Measurements from ENCODE around the gene PTGIS. TPM values are rescaled to one million over a fixed set of nuclear protein-coding genes. Genes with fewer than 3 reads are reported as not detected.

PTGIS gene
- total RNA-seq, 2 experiments from 2014 or later: 1.5 to 1.6 TPM

DNA sequence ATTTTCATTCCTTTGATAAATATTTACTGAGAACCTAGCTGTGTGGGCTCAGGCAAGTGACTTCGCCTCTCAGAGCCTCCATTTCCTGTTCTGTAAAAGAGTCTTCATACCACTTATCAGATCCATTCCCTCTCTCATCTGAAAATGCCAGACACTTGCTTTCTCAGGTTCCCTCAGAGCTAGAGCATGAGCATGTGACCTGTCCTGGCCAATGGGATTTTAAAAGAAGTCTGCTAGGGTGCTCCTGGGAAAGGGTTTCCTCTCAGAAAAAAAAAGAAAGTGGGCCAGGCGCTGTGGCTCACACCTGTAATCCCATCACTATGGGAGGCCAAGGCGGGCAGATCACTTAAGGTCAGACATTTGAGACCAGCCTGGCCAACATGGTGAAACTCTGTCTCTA is 90.7 kb downstream of the PTGIS start:
- intact Hi-C loops (cut with micrococcal nuclease): no loop called here
- no peak for DNase-seq
- H3K36me3 Mint-ChIP-seq (ENCODE audit: low read depth): no peaks in the 10 kb centered on the region
- ATAC-seq: no peak
- POLR2A ChIA-PET: no interaction called here
- no peak overlapping the region for H3K27ac Mint-ChIP-seq
- TF ChIP-seq, protein P1, sequence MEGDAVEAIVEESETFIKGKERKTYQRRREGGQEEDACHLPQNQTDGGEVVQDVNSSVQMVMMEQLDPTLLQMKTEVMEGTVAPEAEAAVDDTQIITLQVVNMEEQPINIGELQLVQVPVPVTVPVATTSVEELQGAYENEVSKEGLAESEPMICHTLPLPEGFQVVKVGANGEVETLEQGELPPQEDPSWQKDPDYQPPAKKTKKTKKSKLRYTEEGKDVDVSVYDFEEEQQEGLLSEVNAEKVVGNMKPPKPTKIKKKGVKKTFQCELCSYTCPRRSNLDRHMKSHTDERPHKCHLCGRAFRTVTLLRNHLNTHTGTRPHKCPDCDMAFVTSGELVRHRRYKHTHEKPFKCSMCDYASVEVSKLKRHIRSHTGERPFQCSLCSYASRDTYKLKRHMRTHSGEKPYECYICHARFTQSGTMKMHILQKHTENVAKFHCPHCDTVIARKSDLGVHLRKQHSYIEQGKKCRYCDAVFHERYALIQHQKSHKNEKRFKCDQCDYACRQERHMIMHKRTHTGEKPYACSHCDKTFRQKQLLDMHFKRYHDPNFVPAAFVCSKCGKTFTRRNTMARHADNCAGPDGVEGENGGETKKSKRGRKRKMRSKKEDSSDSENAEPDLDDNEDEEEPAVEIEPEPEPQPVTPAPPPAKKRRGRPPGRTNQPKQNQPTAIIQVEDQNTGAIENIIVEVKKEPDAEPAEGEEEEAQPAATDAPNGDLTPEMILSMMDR (IDR thresholded peaks at IDR 0.05): no peak
- no peaks in the 10 kb centered on the region for H3K4me1 Mint-ChIP-seq (ENCODE audit: low read depth)
- H3K4me3 Mint-ChIP-seq: no peak overlapping the region
- CTCF ChIA-PET: interaction anchor here (0.8 to 1.0 kb wide), 2 partner anchors 63 to 93 kb away, joined by 3 read pairs; no protein-coding TSS in a partner anchor
- H3K9me3 Mint-ChIP-seq: no peaks in the 10 kb centered on the region
- H3K27me3 Mint-ChIP-seq: peaks cover 36% of the 10 kb centered on the region

DNA sequence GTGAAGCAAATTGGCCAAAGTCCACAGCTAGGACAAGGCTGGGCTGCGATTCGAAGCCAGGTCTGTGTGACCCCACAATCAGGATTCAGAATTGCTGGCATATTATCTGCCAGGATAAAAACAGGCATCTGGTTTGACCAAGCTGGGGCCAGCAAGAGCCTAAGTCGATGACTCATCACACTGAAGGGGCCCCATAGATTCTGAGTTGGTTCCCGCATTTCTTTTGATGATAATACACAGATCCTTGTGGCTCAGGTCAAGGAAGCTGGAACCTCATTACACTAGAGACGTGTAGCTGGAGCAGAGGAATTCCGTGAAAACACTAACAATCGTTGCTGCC is 92.0 kb downstream of the PTGIS start:
- no peaks in the 10 kb centered on the region for H3K36me3 Mint-ChIP-seq (ENCODE audit: low read depth)
- H3K27me3 Mint-ChIP-seq: peaks cover 27% of the 10 kb centered on the region
- intact Hi-C loops (cut with micrococcal nuclease): no loop called here
- TF ChIP-seq, protein P1 (IDR thresholded peaks at IDR 0.05): no peak
- ChIA-PET CTCF (interaction anchor here (0.8 to 1.0 kb wide), 3 partner anchors 8 to 92 kb away, joined by 3 to 4 read pairs (median 3); no protein-coding TSS in a partner anchor), POLR2A (interaction anchor here (0.9 kb wide), 1 partner anchor 10 kb away, joined by 3 read pairs; no protein-coding TSS in a partner anchor)
- H3K9me3 Mint-ChIP-seq: no peaks in the 10 kb centered on the region
- no peak for DNase-seq
- H3K4me1 Mint-ChIP-seq (ENCODE audit: low read depth): no peaks in the 10 kb centered on the region
- H3K27ac Mint-ChIP-seq: no peak overlapping the region
- no peak overlapping the region for H3K4me3 Mint-ChIP-seq
- no peak for ATAC-seq

DNA sequence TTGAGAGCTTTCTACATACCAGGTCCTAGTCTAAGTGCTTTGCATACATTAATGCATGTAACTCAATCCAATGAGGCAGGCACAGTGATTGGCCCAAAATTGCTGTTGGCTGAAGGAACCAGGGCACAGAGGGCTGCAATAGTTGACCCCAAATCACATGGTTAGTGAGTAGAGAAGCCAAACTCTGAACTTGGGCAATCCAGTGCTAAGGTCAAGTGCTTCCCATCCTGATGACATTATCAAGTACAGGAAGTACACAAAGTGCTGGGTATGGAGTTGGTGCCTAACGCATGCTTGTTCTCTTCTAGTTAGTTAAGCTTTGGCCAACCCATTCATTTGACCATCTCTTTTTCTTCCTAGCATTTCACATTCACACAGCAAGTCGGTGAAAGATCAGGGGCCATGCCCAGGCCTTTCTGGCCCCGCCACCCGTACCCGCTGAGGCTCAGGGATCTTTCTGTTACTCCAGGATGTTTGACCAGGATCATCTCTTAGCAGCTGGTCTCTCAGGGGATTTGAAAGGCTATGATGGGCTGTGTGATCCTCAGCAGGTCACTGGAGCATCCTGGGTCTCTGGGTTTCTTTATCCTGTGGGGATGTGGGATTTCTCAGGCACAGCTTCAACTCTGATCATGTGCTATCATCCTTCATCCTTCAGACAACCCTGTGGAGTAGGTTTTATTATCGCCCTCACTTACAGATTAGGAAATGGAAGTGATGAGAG is 92.5 kb downstream of the PTGIS start:
- H3K4me1 Mint-ChIP-seq (ENCODE audit: low read depth): no peaks in the 10 kb centered on the region
- H3K4me3 Mint-ChIP-seq: no peak overlapping the region

DNA sequence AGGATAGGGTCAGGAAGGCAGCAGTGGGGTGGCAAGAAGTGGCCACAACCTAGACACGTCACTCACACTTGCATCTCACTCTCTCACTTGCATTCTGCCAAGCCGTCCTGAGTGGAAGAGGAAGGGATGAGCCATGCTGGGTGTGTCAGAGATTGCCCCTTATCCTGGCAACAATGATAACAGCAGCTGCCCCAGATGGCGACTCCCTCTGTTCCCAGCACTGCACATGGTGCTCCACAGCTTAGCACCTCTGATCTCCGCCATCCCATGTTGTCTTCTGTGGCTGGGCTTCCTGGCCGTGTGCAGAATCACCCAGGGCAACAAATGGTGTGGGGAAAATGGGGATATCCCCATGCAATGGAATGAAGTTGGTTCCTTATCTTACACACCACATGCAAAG is 96.5 kb downstream of the PTGIS start:
- H3K36me3 Mint-ChIP-seq (ENCODE audit: low read depth): no peaks in the 10 kb centered on the region
- no peaks in the 10 kb centered on the region for H3K4me1 Mint-ChIP-seq (ENCODE audit: low read depth)
- H3K27me3 Mint-ChIP-seq: peaks cover 21% of the 10 kb centered on the region
- no peak overlapping the region for H3K4me3 Mint-ChIP-seq
- no peaks in the 10 kb centered on the region for H3K9me3 Mint-ChIP-seq
- intact Hi-C loops (cut with micrococcal nuclease): no loop called here
- TF ChIP-seq, protein P1 (IDR thresholded peaks at IDR 0.05): no peak
- ChIA-PET CTCF (interaction anchor here (2.8 kb wide), 1 partner anchor 13 kb away, joined by 10 read pairs; no protein-coding TSS in a partner anchor), POLR2A (no interaction called here)
- no peak for ATAC-seq
- DNase-seq: no peak
- no peak overlapping the region for H3K27ac Mint-ChIP-seq

More for the DNA sequence above, 92.5 kb downstream of the PTGIS start:
- TF ChIP-seq, protein P1 (IDR thresholded peaks at IDR 0.05): no peak
- Mint-ChIP-seq H3K36me3 (ENCODE audit: low read depth) (no peaks in the 10 kb centered on the region), H3K9me3 (no peaks in the 10 kb centered on the region), H3K27ac (no peak overlapping the region), H3K27me3 (peaks cover 27% of the 10 kb centered on the region)
- POLR2A ChIA-PET: interaction anchor here (0.9 kb wide), 1 partner anchor 10 kb away, joined by 3 read pairs; no protein-coding TSS in a partner anchor
- CTCF ChIA-PET: interaction anchor here (0.8 to 1.6 kb wide), 4 partner anchors 9 to 92 kb away, joined by 3 to 5 read pairs (median 4); no protein-coding TSS in a partner anchor
- ATAC-seq: no peak
- no peak for DNase-seq
- intact Hi-C loops (cut with micrococcal nuclease): no loop called here

DNA sequence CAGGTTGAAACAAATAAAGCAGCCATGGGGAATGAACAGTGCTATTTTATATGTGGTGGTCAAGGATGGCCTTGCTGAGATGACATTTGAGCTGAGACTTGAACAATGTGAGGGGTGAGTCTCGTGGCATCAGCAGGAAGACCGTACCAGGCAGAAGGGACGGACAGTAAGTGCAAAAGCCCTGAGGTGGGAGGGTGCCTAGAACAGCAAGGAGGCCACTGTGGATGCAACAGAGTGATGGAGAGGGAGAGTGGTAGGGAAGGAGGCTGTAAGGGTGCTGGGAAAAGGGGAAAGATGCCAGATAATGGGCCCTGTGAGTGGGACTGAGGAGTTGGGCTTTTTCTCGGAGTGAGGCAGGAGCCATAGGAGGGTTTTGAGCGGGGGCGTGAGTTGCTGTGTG is 97.0 kb downstream of the PTGIS start:
- POLR2A ChIA-PET: no interaction called here
- Mint-ChIP-seq H3K4me3 (no peak overlapping the region), H3K27me3 (peaks cover 21% of the 10 kb centered on the region), H3K27ac (no peak overlapping the region), H3K36me3 (ENCODE audit: low read depth) (no peaks in the 10 kb centered on the region), H3K4me1 (ENCODE audit: low read depth) (no peaks in the 10 kb centered on the region), H3K9me3 (no peaks in the 10 kb centered on the region)
- no peak for DNase-seq
- TF ChIP-seq, protein P1 (IDR thresholded peaks at IDR 0.05): no peak
- CTCF ChIA-PET: interaction anchor here (2.8 kb wide), 1 partner anchor 13 kb away, joined by 10 read pairs; no protein-coding TSS in a partner anchor
- no peak for ATAC-seq
- intact Hi-C loops (cut with micrococcal nuclease): no loop called here

Measured in activated CD8-positive, alpha-beta T cell treated with anti-CD3 and anti-CD28 coated beads for 36 hours (primary cell).